HT-29 (cell line): Measurements from ENCODE around the gene RAB36. TPM values are rescaled to one million over a fixed set of nuclear protein-coding genes. Genes with fewer than 3 reads are reported as not detected.
"Not testable (repeated sequence)": the region's sequence is repeated elsewhere in the genome, so short reads cannot be mapped to it uniquely, and the experiment has no call there.

ENCODE experiments used
- DNase-seq: peaks from one replicate; pipeline ENCODE4 v3.0.0-alpha.2; 2015; ENCODE audit warnings: low spot score
- total RNA-seq: library from RNA; depleted of rRNA; stranded (reverse); fragments of >200 nt; shearing (Covaris generic); gene quantifications from 2 replicates; pipeline ENCODE4 v1.2.3, GENCODE V29; 2014

Gene RAB36
- total RNA-seq, 1 experiment from 2014 or later = 1.5 TPM

- DNase-seq = no peak
Measured at GRCh38 chr22:23120415-23120899, 24.8 kb upstream of the RAB36 start.

- DNase-seq = no peak
Measured at GRCh38 chr22:23121000-23121421, 24.3 kb upstream of the RAB36 start.

GRCh38 chr22:23121424-23121823 lies 23.9 kb upstream of the RAB36 start:
- DNase-seq = no peak

- no peak for DNase-seq
Measured at GRCh38 chr22:23122216-23122957, 22.9 kb upstream of the RAB36 start.

- DNase-seq = no peak
Measured at GRCh38 chr22:23122992-23123803, 22.1 kb upstream of the RAB36 start.

- DNase-seq = no peak
Measured at GRCh38 chr22:23123804-23124254, 21.4 kb upstream of the RAB36 start.

- no peak for DNase-seq
Measured at GRCh38 chr22:23124611-23125511, 20.4 kb upstream of the RAB36 start.

GRCh38 chr22:23125512-23126103 lies 19.7 kb upstream of the RAB36 start:
- no peak for DNase-seq

- no peak for DNase-seq
Measured at GRCh38 chr22:23126165-23127054, 18.9 kb upstream of the RAB36 start.

GRCh38 chr22:23127055-23127756 lies 18.1 kb upstream of the RAB36 start:
- DNase-seq = no peak

GRCh38 chr22:23127788-23128187 lies 17.5 kb upstream of the RAB36 start:
- no peak for DNase-seq

GRCh38 chr22:23128269-23129108 lies 16.8 kb upstream of the RAB36 start:
- peak; percentile 65 for DNase-seq

GRCh38 chr22:23129149-23129548 lies 16.1 kb upstream of the RAB36 start:
- DNase-seq = no peak

- DNase-seq = no peak
Measured at GRCh38 chr22:23130697-23131096, 14.6 kb upstream of the RAB36 start.

- no peak for DNase-seq
Measured at GRCh38 chr22:23131931-23132330, 13.3 kb upstream of the RAB36 start.

- no peak for DNase-seq
Measured at GRCh38 chr22:23132376-23133091, 12.7 kb upstream of the RAB36 start.

- DNase-seq = no peak
Measured at GRCh38 chr22:23133922-23134321, 11.4 kb upstream of the RAB36 start.

GRCh38 chr22:23136991-23137390 lies 8.3 kb upstream of the RAB36 start:
- not testable (repeated sequence) for DNase-seq
